ENCODE results near the gene ENDOU.

DNA sequence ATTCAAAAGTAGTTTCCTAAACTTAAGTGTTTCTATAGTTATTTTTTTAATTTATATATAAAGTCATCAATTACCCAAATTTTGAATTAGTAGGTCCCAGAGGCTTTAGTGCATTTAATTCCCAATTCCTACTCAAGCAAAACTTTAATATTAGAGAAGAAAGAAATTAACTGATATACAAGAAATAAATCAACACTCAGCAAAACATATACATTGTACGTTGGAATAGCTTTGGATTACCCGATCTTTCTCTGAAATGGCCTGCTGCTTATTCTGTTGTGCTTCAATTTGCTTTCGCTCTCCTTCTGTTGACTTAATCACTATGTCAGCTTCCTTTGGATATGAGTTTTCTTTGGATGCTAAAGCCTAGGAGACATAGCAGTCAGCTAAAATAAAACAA is 37.7 kb downstream of the ENDOU start:
- TF ChIP-seq CTCF (IDR thresholded peaks at IDR 0.05) (no peak), POLR2A (IDR thresholded peaks at IDR 0.05) (no peak)

Data from vagina (tissue), 2 donors.